ENCODE results near the gene TMEM161B. TPM values are rescaled to one million over a fixed set of nuclear protein-coding genes. Genes with fewer than 3 reads are reported as not detected.

Gene TMEM161B
- total and polyA plus RNA-seq, 2 of the 13 experiments (the other 11 are each of a cell fraction or from before 2014, with no cell fraction given): 15.0 to 22.1 TPM

- TF ChIP-seq ZXDC (CRISPR knock-in tag; IDR thresholded peaks at IDR 0.05): no peak
- 0 out of 2 replicates have a peak, but pooled peaks have one; percentile 30 for TF ChIP-seq ZNF788 (CRISPR knock-in tag; IDR thresholded peaks at IDR 0.05; ENCODE audit: borderline replicate concordance)
- TF ChIP-seq ZNF614 (CRISPR knock-in tag; IDR thresholded peaks at IDR 0.05; ENCODE audit: borderline replicate concordance): no peak
- TF ChIP-seq ZNF362 (CRISPR knock-in tag; IDR thresholded peaks at IDR 0.05; ENCODE audit: borderline replicate concordance): peak; percentile 21; the same call in 1 of the 2 replicates
- no peak for TF ChIP-seq MAZ (IDR thresholded peaks at IDR 0.05; ENCODE audit: borderline replicate concordance, low read depth, low read length)
- TF ChIP-seq MAZ (CRISPR knock-in tag; IDR thresholded peaks at IDR 0.05; ENCODE audit: low read depth): peak; percentile 57; the same call in 1 of the 2 replicates
- TF ChIP-seq ATF6 (CRISPR knock-in tag; conservative IDR thresholded peaks at IDR 0.05): no peak
- 0 out of 2 replicates have a peak, but pooled peaks have one; percentile 67 for TF ChIP-seq ZNF414 (CRISPR knock-in tag; IDR thresholded peaks at IDR 0.05)
- 0 out of 2 replicates have a peak, but pooled peaks have one; percentile 48 for TF ChIP-seq ZGPAT (CRISPR knock-in tag; IDR thresholded peaks at IDR 0.05)
- 0 out of 2 replicates have a peak, but pooled peaks have one; percentile 17 for TF ChIP-seq HOMEZ (CRISPR knock-in tag; IDR thresholded peaks at IDR 0.05; ENCODE audit: low read depth)
- TF ChIP-seq KDM5B (CRISPR knock-in tag; IDR thresholded peaks at IDR 0.05; ENCODE audit: borderline replicate concordance): peak; percentile 66; the same call in 1 of the 2 replicates
- no peak for TF ChIP-seq TP53 (CRISPR knock-in tag; conservative IDR thresholded peaks at IDR 0.05)
These were observed 95.5 kb downstream of the TMEM161B start (continued) for GRCh38 chr5:88172847-88173758.

All from HepG2 (cell line).